HG02642 (cell line): ENCODE measurements around the gene ADAM15.

Source experiments
- ATAC-seq: cut with Tn5 transposase; IDR thresholded peaks from one replicate; pipeline ENCODE4 v1.9.1; 2021; ENCODE audit warnings: mild to moderate bottlenecking; ENCODE audit not compliant: unreplicated experiment, poor library complexity

ADAM15 gene

DNA sequence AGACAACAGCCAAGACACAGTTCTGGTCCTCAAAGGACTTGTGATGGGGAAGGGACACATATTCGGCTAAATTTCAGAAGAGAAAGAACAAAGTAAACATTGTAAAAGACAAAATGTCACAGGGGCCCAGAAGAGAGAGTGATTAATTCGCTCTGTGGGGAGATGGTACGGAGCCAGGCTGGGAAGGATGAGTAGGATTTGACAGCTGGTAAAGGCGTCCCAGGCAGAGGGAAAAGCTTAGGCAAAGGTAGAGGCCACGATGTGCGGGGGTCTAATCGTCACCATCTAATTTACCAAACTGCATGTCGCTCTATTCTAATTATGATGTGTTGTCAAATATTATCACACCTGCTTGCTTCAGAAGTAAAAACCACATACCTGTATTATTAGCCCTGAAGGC is 59.3 kb downstream of the ADAM15 start:
- no peak for ATAC-seq

DNA sequence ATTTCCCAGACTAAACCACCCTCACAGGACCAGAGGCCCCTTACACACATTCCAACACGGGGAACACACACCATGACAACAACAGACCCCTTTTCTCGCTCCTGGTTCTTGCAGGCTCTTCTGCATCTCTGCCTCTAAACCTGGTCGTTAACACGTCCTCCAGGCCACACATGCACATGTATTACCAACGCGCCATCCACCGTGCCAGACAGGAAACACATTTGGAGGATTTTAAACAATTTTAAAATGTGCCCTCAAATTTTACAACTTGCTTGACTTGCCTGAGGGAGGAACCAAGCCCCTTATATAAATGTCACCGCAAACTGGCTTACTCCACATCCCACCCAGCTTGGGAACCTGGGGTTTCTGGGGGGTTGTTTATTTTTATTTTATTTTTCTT is 59.7 kb downstream of the ADAM15 start:
- ATAC-seq, result no peak
